Activated CD4-positive, alpha-beta memory T cell treated with anti-CD3 and anti-CD28 coated beads, Interleukin-2, amount 10 ng/mL, durations not matched to agents 7 days and 5 days (primary cell): Measurements from ENCODE around the gene CEP350. TPM values are rescaled to one million over a fixed set of nuclear protein-coding genes. Genes with fewer than 3 reads are reported as not detected.

Experiments
- CTCF ChIA-PET: fragments of 350-600 bp; sonication (Branson Sonifier 250); formaldehyde crosslinking; loops from one replicate; lab custom pipeline; 2021; ENCODE audit warnings: antibody characterized with exemption, inconsistent platforms; lab: Charles Lee
- POLR2A ChIA-PET: fragments of 350-600 bp; sonication (Branson Sonifier 250); formaldehyde crosslinking; loops from one replicate; lab custom pipeline; 2021; ENCODE audit warnings: antibody characterized with exemption; lab: Charles Lee
- DNase-seq: peaks from one replicate; pipeline ENCODE4 v3.0.0-alpha.2; 2020
- H3K27ac Mint-ChIP-seq: one replicate; pipeline ENCODE4 v1.8.0; 2021; ENCODE audit warnings: mild to moderate bottlenecking, mixed read lengths
- H3K27me3 Mint-ChIP-seq: one replicate; pipeline ENCODE4 v1.8.0; 2021; ENCODE audit warnings: mixed read lengths
- H3K36me3 Mint-ChIP-seq: one replicate; pipeline ENCODE4 v1.8.0; 2021; ENCODE audit warnings: low read depth, mixed read lengths
- H3K4me1 Mint-ChIP-seq: one replicate; pipeline ENCODE4 v1.8.0; 2021; ENCODE audit warnings: mixed read lengths
- H3K4me3 Mint-ChIP-seq: one replicate; pipeline ENCODE4 v1.8.0; 2021; ENCODE audit warnings: mild to moderate bottlenecking, mixed read lengths
- H3K9me3 Mint-ChIP-seq: one replicate; pipeline ENCODE4 v1.8.0; 2021; ENCODE audit warnings: mixed read lengths
- total RNA-seq, 2 experiments: library from RNA; stranded (reverse); gene quantifications; one replicate each; pipeline ENCODE4 v1.2.3, GENCODE V29; 2021

CEP350 gene
- total RNA-seq, 2 experiments from 2014 or later = 52.6 to 57.0 TPM

GRCh38 chr1:179971563-179972496, 17.2 kb downstream of the CEP350 start:
- peaks cover 36% of the 10 kb centered on the region for H3K36me3 Mint-ChIP-seq
- no peak for DNase-seq
- ChIA-PET CTCF (no interaction called here), POLR2A (no interaction called here)
- H3K9me3 Mint-ChIP-seq = peaks cover 2% of the 10 kb centered on the region
- H3K4me1 Mint-ChIP-seq = peaks cover 13% of the 10 kb centered on the region
- H3K27me3 Mint-ChIP-seq = no peaks in the 10 kb centered on the region
- H3K4me3 Mint-ChIP-seq = no peak overlapping the region
- no peak overlapping the region for H3K27ac Mint-ChIP-seq

GRCh38 chr1:179973198-179974110, 18.8 kb downstream of the CEP350 start:
- Mint-ChIP-seq H3K4me3 (no peak overlapping the region), H3K27me3 (no peaks in the 10 kb centered on the region), H3K4me1 (peaks cover 13% of the 10 kb centered on the region), H3K36me3 (peaks cover 29% of the 10 kb centered on the region), H3K27ac (no peak overlapping the region), H3K9me3 (peaks cover 2% of the 10 kb centered on the region)
- DNase-seq = no peak
- ChIA-PET POLR2A (interaction anchor here (1.4 kb wide), 1 partner anchor 12 kb away, joined by 4 read pairs; no protein-coding TSS in a partner anchor), CTCF (no interaction called here)

GRCh38 chr1:179976970-179977651, 22.5 kb downstream of the CEP350 start:
- no peak overlapping the region for H3K27ac Mint-ChIP-seq
- H3K4me1 Mint-ChIP-seq = peaks cover 2% of the 10 kb centered on the region
- DNase-seq = no peak
- CTCF ChIA-PET = interaction anchor here (1.1 to 1.4 kb wide), 3 partner anchors 16 to 191 kb away, joined by 3 to 4 read pairs (median 4); no protein-coding TSS in a partner anchor
- peaks cover 30% of the 10 kb centered on the region for H3K36me3 Mint-ChIP-seq
- POLR2A ChIA-PET = no interaction called here
- no peaks in the 10 kb centered on the region for H3K27me3 Mint-ChIP-seq
- peaks cover 7% of the 10 kb centered on the region for H3K9me3 Mint-ChIP-seq
- H3K4me3 Mint-ChIP-seq = no peak overlapping the region

GRCh38 chr1:179978199-179979079, 23.8 kb downstream of the CEP350 start:
- H3K27me3 Mint-ChIP-seq = no peaks in the 10 kb centered on the region
- ChIA-PET POLR2A (no interaction called here), CTCF (interaction anchor here (0.5 kb wide), 1 partner anchor 847 kb away, joined by 3 read pairs; no protein-coding TSS in a partner anchor)
- H3K4me3 Mint-ChIP-seq = no peak overlapping the region
- DNase-seq = no peak
- H3K27ac Mint-ChIP-seq = no peak overlapping the region
- H3K4me1 Mint-ChIP-seq = no peaks in the 10 kb centered on the region
- peaks cover 22% of the 10 kb centered on the region for H3K36me3 Mint-ChIP-seq
- H3K9me3 Mint-ChIP-seq = peaks cover 6% of the 10 kb centered on the region

- H3K36me3 Mint-ChIP-seq = peaks cover 26% of the 10 kb centered on the region
- no peak for DNase-seq
- CTCF ChIA-PET = no interaction called here
- no peaks in the 10 kb centered on the region for H3K27me3 Mint-ChIP-seq
- POLR2A ChIA-PET = no interaction called here
- peaks cover 3% of the 10 kb centered on the region for H3K9me3 Mint-ChIP-seq
- H3K4me3 Mint-ChIP-seq = no peak overlapping the region
- H3K4me1 Mint-ChIP-seq = peaks cover 6% of the 10 kb centered on the region
- no peak overlapping the region for H3K27ac Mint-ChIP-seq
Measured at GRCh38 chr1:179984101-179984500, 29.5 kb downstream of the CEP350 start.

- Mint-ChIP-seq H3K4me1 (peaks cover 6% of the 10 kb centered on the region), H3K27me3 (no peaks in the 10 kb centered on the region), H3K4me3 (no peak overlapping the region), H3K9me3 (no peaks in the 10 kb centered on the region), H3K27ac (no peak overlapping the region), H3K36me3 (peaks cover 22% of the 10 kb centered on the region)
- ChIA-PET POLR2A (no interaction called here), CTCF (no interaction called here)
- DNase-seq = no peak
Measured at GRCh38 chr1:179984942-179985341, 30.3 kb downstream of the CEP350 start.

- Mint-ChIP-seq H3K27ac (no peak overlapping the region), H3K27me3 (no peaks in the 10 kb centered on the region), H3K4me1 (peaks cover 7% of the 10 kb centered on the region), H3K36me3 (peaks cover 39% of the 10 kb centered on the region), H3K9me3 (no peaks in the 10 kb centered on the region), H3K4me3 (no peak overlapping the region)
- ChIA-PET CTCF (interaction anchor here (0.9 kb wide), 1 partner anchor 176 kb away, joined by 4 read pairs; no protein-coding TSS in a partner anchor), POLR2A (no interaction called here)
- DNase-seq = no peak
Measured at GRCh38 chr1:179990847-179991246, 36.2 kb downstream of the CEP350 start.

- Mint-ChIP-seq H3K36me3 (peaks cover 50% of the 10 kb centered on the region), H3K9me3 (no peaks in the 10 kb centered on the region), H3K27ac (no peak overlapping the region), H3K4me1 (peaks cover 7% of the 10 kb centered on the region), H3K27me3 (no peaks in the 10 kb centered on the region), H3K4me3 (no peak overlapping the region)
- ChIA-PET CTCF (interaction anchor here (1.0 kb wide), 2 partner anchors 181 to 186 kb away, joined by 3 read pairs; no protein-coding TSS in a partner anchor), POLR2A (interaction anchor here (0.8 kb wide), 1 partner anchor 41 kb away, joined by 3 read pairs; no protein-coding TSS in a partner anchor)
- DNase-seq = no peak
Measured at GRCh38 chr1:179995576-179995975, 41.0 kb downstream of the CEP350 start.

GRCh38 chr1:179996099-179996498, 41.5 kb downstream of the CEP350 start:
- no peaks in the 10 kb centered on the region for H3K9me3 Mint-ChIP-seq
- ChIA-PET POLR2A (interaction anchor here (0.8 kb wide), 1 partner anchor 42 kb away, joined by 3 read pairs; no protein-coding TSS in a partner anchor), CTCF (interaction anchor here (1.0 kb wide), 2 partner anchors 181 to 186 kb away, joined by 3 read pairs; no protein-coding TSS in a partner anchor)
- H3K27me3 Mint-ChIP-seq = no peaks in the 10 kb centered on the region
- DNase-seq = no peak
- H3K4me1 Mint-ChIP-seq = peaks cover 7% of the 10 kb centered on the region
- peaks cover 48% of the 10 kb centered on the region for H3K36me3 Mint-ChIP-seq
- H3K4me3 Mint-ChIP-seq = no peak overlapping the region
- no peak overlapping the region for H3K27ac Mint-ChIP-seq

GRCh38 chr1:180000575-180000974, 46.0 kb downstream of the CEP350 start:
- ChIA-PET POLR2A (no interaction called here), CTCF (no interaction called here)
- no peak overlapping the region for H3K27ac Mint-ChIP-seq
- no peaks in the 10 kb centered on the region for H3K9me3 Mint-ChIP-seq
- H3K27me3 Mint-ChIP-seq = no peaks in the 10 kb centered on the region
- peaks cover 3% of the 10 kb centered on the region for H3K4me1 Mint-ChIP-seq
- no peak overlapping the region for H3K4me3 Mint-ChIP-seq
- peaks cover 36% of the 10 kb centered on the region for H3K36me3 Mint-ChIP-seq
- DNase-seq = no peak

- no peak for DNase-seq
- ChIA-PET CTCF (no interaction called here), POLR2A (no interaction called here)
- Mint-ChIP-seq H3K4me3 (no peak overlapping the region), H3K9me3 (peaks cover 6% of the 10 kb centered on the region), H3K4me1 (no peaks in the 10 kb centered on the region), H3K36me3 (peaks cover 37% of the 10 kb centered on the region), H3K27ac (no peak overlapping the region), H3K27me3 (no peaks in the 10 kb centered on the region)
Measured at GRCh38 chr1:180002437-180002836, 47.8 kb downstream of the CEP350 start.
